ENCODE results near the gene EGFL7. TPM values are rescaled to one million over a fixed set of nuclear protein-coding genes. Genes with fewer than 3 reads are reported as not detected.
"Not testable (repeated sequence)": the region's sequence is repeated elsewhere in the genome, so short reads cannot be mapped to it uniquely, and the experiment has no call there.

EGFL7 gene
- total RNA-seq, 1 donor from 2014 or later, result 7.0 TPM

- no peaks in the 10 kb centered on the region for H3K9me3 Mint-ChIP-seq (ENCODE audit: low read depth)
- no peak overlapping the region for H3K4me3 Mint-ChIP-seq (ENCODE audit: unreplicated experiment)
- peaks cover 10% of the 10 kb centered on the region for H3K27me3 Mint-ChIP-seq (ENCODE audit: low read depth)
- no peak for DNase-seq (ENCODE audit: low spot score)
- no peaks in the 10 kb centered on the region for H3K4me1 Mint-ChIP-seq (ENCODE audit: low read depth)
- TF ChIP-seq CTCF (IDR thresholded peaks at IDR 0.05), result no peak
- no peaks in the 10 kb centered on the region for H3K36me3 Mint-ChIP-seq (ENCODE audit: low read depth)
- H3K27ac Mint-ChIP-seq (ENCODE audit: unreplicated experiment), result peak overlapping the region; percentile 61
Measured at GRCh38 chr9:136700304-136700703, 37.6 kb downstream of the EGFL7 start.

- Mint-ChIP-seq H3K27ac (ENCODE audit: unreplicated experiment) (no peak overlapping the region), H3K27me3 (ENCODE audit: low read depth) (peaks cover 13% of the 10 kb centered on the region)
Measured at GRCh38 chr9:136700959-136701667, 38.4 kb downstream of the EGFL7 start.

GRCh38 chr9:136701668-136702053 is 38.9 kb downstream of the EGFL7 start:
- Mint-ChIP-seq H3K36me3 (ENCODE audit: low read depth) (no peaks in the 10 kb centered on the region), H3K4me3 (ENCODE audit: unreplicated experiment) (no peak overlapping the region), H3K9me3 (ENCODE audit: low read depth) (no peaks in the 10 kb centered on the region), H3K4me1 (ENCODE audit: low read depth) (no peaks in the 10 kb centered on the region), H3K27ac (ENCODE audit: unreplicated experiment) (no peak overlapping the region), H3K27me3 (ENCODE audit: low read depth) (peaks cover 13% of the 10 kb centered on the region)
- TF ChIP-seq CTCF (IDR thresholded peaks at IDR 0.05), result no peak
- DNase-seq (ENCODE audit: low spot score), result no peak

More at GRCh38 chr9:136700959-136701667, 38.4 kb downstream of the EGFL7 start:
- no peaks in the 10 kb centered on the region for H3K36me3 Mint-ChIP-seq (ENCODE audit: low read depth)
- H3K9me3 Mint-ChIP-seq (ENCODE audit: low read depth), result no peaks in the 10 kb centered on the region
- no peak for DNase-seq (ENCODE audit: low spot score)
- no peaks in the 10 kb centered on the region for H3K4me1 Mint-ChIP-seq (ENCODE audit: low read depth)
- H3K4me3 Mint-ChIP-seq (ENCODE audit: unreplicated experiment), result no peak overlapping the region
- TF ChIP-seq CTCF (IDR thresholded peaks at IDR 0.05), result no peak

- Mint-ChIP-seq H3K27me3 (ENCODE audit: low read depth) (peaks cover 10% of the 10 kb centered on the region), H3K4me3 (ENCODE audit: unreplicated experiment) (no peak overlapping the region), H3K4me1 (ENCODE audit: low read depth) (no peaks in the 10 kb centered on the region), H3K9me3 (ENCODE audit: low read depth) (no peaks in the 10 kb centered on the region), H3K27ac (ENCODE audit: unreplicated experiment) (no peak overlapping the region), H3K36me3 (ENCODE audit: low read depth) (no peaks in the 10 kb centered on the region)
- DNase-seq (ENCODE audit: low spot score), result no peak
- no peak for TF ChIP-seq CTCF (IDR thresholded peaks at IDR 0.05)
Measured at GRCh38 chr9:136703276-136703860, 40.7 kb downstream of the EGFL7 start.

GRCh38 chr9:136704741-136705140 is 42.0 kb downstream of the EGFL7 start:
- not testable (repeated sequence) for H3K4me3 Mint-ChIP-seq (ENCODE audit: unreplicated experiment); H3K4me1 Mint-ChIP-seq (ENCODE audit: low read depth); H3K27ac Mint-ChIP-seq (ENCODE audit: unreplicated experiment); H3K9me3 Mint-ChIP-seq (ENCODE audit: low read depth); H3K27me3 Mint-ChIP-seq (ENCODE audit: low read depth); H3K36me3 Mint-ChIP-seq (ENCODE audit: low read depth); DNase-seq (ENCODE audit: low spot score)

GRCh38 chr9:136705564-136705963 is 42.8 kb downstream of the EGFL7 start:
- no peak for TF ChIP-seq CTCF (IDR thresholded peaks at IDR 0.05)
- no peak overlapping the region for H3K27ac Mint-ChIP-seq (ENCODE audit: unreplicated experiment)
- H3K36me3 Mint-ChIP-seq (ENCODE audit: low read depth), result no peaks in the 10 kb centered on the region
- H3K9me3 Mint-ChIP-seq (ENCODE audit: low read depth), result no peaks in the 10 kb centered on the region
- DNase-seq (ENCODE audit: low spot score), result no peak
- peaks cover 7% of the 10 kb centered on the region for H3K27me3 Mint-ChIP-seq (ENCODE audit: low read depth)
- no peak overlapping the region for H3K4me3 Mint-ChIP-seq (ENCODE audit: unreplicated experiment)
- H3K4me1 Mint-ChIP-seq (ENCODE audit: low read depth), result no peaks in the 10 kb centered on the region
